Hepatic stellate cell (primary cell): ENCODE measurements around the gene MYO1E.
A peak's percentile ranks its signal among the peaks of the same experiment; 100 is the strongest.

ENCODE experiments used
- DNase-seq: peaks from one replicate; pipeline ENCODE4 v3.0.0; 2011; ENCODE audit warnings: low spot score

MYO1E gene

DNA sequence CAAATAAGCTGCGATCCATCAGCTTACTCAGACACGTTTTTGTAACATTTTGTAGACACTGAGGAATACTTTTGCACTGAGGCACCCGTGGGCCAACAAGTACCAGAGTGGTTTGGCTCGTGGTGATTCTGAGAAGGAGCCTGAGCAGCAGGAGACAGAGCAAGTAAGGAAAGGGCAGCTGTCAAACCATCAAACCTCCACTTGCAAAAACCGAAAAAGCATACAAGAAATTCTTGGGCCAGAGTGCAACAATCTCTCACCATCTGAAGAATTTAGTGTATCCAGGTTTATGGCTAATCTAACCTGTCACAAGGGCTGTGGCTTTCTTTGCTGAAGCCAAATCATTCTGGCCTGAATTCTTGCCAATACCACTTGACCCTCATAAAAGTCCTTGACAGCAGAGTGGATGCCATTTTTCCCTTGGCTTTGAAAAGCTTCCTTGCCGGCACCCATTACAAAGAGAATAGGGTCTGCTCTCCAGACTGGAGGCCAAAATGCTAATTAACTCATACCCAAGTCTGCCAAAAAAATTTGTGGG, 56.7 kb downstream of the MYO1E start:
- no peak for DNase-seq

GRCh38 chr15:59313641-59314332, 58.9 kb downstream of the MYO1E start:
- DNase-seq = no peak

- no peak for DNase-seq
Measured at GRCh38 chr15:59312205-59312604, 60.5 kb downstream of the MYO1E start.

GRCh38 chr15:59311195-59311594, 61.5 kb downstream of the MYO1E start:
- no peak for DNase-seq

DNA sequence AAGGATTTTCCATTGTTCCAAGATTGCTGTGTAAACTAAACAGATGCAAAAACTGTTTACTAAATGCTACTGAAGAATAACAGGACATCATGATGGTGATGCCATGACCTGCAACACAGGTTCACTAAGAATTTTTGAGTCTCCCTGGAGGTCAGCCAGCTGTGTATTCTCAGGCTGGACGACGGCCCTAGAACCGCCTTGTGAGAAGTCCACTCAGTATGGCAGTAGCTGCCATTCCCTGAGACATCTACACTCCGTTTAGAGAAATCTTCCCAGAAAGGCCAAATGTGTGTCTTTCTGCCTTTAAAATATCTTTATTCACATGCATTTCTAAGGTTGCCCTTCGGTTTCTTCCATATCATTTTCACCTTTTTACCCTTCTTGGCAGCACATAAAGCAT, 63.3 kb downstream of the MYO1E start:
- DNase-seq = no peak

GRCh38 chr15:59307165-59307537, 65.5 kb downstream of the MYO1E start:
- DNase-seq = no peak

- no peak for DNase-seq
Measured at GRCh38 chr15:59306520-59307164, 66.0 kb downstream of the MYO1E start.

GRCh38 chr15:59304807-59305206, 67.9 kb downstream of the MYO1E start:
- DNase-seq = no peak

GRCh38 chr15:59304034-59304795, 68.5 kb downstream of the MYO1E start:
- DNase-seq = no peak

GRCh38 chr15:59303633-59304032, 69.0 kb downstream of the MYO1E start:
- DNase-seq = no peak

- no peak for DNase-seq
Measured at GRCh38 chr15:59303136-59303535, 69.5 kb downstream of the MYO1E start.

GRCh38 chr15:59301527-59301926, 71.1 kb downstream of the MYO1E start:
- no peak for DNase-seq

- DNase-seq = no peak
Measured at GRCh38 chr15:59300618-59301139, 72.0 kb downstream of the MYO1E start.

- peak; percentile 90 for DNase-seq
Measured at GRCh38 chr15:59299929-59300617, 72.6 kb downstream of the MYO1E start.

DNA sequence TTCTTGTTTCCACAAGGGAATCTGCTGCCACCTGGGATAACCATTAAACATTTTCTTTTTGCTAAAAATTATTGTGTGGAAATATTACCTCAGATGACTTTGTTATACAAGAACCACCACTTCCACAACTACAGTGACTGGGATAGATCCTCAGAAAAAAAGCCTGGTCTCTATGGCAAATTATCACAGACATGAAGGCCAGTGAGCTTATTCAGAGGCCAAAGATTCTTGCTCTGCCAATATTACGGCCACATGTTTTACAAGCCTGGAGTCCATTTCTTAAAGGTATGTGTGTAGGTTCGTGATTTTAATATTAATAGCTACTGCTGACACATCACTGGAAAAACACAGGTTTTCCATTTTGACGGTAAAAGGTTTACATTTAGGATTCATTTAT, 73.8 kb downstream of the MYO1E start:
- no peak for DNase-seq

GRCh38 chr15:59298225-59298853, 74.3 kb downstream of the MYO1E start:
- DNase-seq = no peak

- DNase-seq = peak; percentile 72
Measured at GRCh38 chr15:59296181-59296617, 76.5 kb downstream of the MYO1E start.

DNA sequence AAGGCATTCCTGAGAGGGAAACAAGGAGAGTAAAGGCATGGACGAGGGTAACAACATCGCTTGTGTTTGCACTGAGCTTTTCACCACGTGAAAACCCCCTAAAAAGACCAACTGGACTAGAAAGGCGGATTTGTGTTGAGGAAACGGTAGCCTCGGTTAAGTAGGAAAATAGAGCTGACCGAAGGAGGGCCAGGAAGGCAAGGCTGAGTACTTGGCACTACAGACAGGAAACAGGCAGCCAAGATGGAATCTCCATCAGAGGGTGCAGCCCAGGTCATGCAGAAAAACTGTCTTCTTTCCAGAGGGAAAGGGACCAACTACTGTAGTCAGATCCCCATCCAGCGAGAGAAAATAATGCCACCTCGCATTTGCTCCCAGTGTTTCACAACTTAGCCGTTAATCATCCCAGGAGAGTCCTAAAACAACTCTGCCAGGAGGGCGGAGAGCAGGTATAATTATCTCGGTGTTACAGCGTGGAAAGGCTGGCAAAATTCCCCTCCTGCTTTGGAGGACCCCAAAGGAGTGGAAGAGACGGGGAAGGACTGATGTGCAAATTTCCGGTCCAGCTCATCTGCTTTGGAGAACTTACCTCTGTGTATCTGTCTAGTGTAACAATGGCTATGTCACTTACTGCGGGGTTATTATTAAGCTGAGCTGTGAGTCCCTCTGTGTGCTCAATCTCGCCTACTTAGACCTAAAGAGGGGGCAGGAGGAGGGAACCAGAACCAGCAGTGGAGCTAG, 77.2 kb downstream of the MYO1E start:
- DNase-seq = no peak

DNA sequence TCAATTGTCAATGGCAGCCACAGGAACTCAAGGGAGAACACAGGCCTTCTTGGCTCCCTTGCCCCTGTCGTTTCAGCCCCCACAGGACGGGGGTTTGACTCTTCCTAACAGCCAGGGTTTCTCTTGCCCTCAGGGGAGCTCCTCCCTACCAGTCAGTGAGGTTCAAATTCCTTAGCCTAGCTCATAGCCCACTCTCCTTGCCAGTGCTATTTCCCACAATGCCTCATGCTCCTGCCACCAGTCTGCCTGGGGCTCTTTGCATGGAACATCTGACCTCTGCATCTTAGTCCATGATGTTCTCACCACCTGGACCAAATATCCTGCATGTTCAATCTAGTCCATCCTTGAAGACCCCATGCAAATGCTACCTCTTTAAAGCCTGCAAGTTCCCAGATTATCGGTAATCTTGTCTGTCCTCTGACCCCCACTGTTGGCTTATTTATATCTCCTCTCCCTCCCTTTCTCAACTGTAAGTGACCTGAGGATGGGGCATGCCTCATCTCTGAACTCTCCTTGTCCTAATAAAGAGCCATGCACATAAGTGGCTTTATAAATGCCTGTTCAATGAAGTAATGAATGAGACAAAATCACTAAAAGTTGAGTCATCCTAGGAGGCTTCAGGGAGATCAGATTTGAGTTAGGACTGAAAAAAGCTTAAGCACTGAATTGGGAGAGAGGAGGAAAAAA, 78.0 kb downstream of the MYO1E start:
- DNase-seq = peak; percentile 62

DNA sequence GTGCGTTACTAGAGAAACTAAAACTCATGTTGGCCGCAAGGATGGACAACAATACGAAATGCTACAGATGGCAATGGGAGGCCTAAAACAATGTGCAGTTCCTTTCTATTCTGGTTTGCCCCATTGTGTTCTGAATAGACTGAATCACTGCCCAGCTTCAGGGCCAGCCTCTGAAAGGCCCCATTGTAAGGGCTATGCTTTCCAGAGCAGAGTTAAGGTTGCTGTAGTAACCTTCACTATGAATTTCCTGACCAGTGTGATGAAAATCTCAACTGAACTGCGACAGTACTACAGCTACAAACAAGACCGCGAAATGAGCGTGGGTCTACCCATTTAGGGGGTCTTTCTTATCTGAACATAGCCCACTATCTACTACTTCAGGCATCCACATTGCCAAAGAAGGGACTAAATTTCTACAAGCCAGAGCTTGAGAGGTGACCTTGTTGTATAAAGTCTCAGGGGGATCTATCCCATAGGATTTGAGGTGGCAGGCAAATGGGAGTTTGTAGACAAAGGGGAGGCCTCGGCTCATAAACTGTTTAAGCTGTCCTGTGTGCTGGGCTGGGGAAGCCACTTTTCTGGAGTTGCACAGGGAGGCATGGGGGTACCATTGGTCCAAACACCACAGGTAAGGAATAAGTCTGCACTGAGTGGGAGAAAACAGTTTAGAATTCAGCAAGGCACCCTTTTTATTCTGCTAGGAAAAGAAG, 80.1 kb downstream of the MYO1E start:
- no peak for DNase-seq
